PC-9 (cell line): Measurements from ENCODE around the gene SIGLEC11. TPM values are rescaled to one million over a fixed set of nuclear protein-coding genes. Genes with fewer than 3 reads are reported as not detected.
"Not testable (repeated sequence)": the region's sequence is repeated elsewhere in the genome, so short reads cannot be mapped to it uniquely, and the experiment has no call there.

ENCODE experiments used
- BruUV-seq: library from RNA; stranded (reverse); fragments of 400-500 nt; replicated peaks from 2 replicates; lab custom pipeline; 2021; lab: Mats Ljungman, UMichigan
- CTCF ChIA-PET: fragments of 300-600 bp; sonication (Branson Sonifier 250); formaldehyde crosslinking; loops from one replicate; lab custom pipeline; 2022; ENCODE audit warnings: antibody characterized with exemption; lab: Charles Lee
- POLR2A ChIA-PET: fragments of 300-600 bp; sonication (Branson Sonifier 250); formaldehyde crosslinking; loops from one replicate; lab custom pipeline; 2022; ENCODE audit warnings: antibody characterized with exemption; ENCODE audit not compliant: unreplicated experiment; lab: Charles Lee
- DNase-seq, 2 experiments: peaks; one replicate each; pipeline versions ENCODE4 v3.0.0 to v3.0.0-alpha.2; 2015 to 2022; ENCODE audit warnings: mixed read lengths in 1 of 2
- H2AFZ ChIP-seq: fragments of 200-600 bp; sonication (generic); 2 replicates; pipeline ENCODE4 v1.8.1; 2017; ENCODE audit warnings: antibody characterized with exemption
- H3F3A ChIP-seq: fragments of 200-600 bp; sonication (generic); 2 replicates; pipeline ENCODE4 v1.8.1; 2017; ENCODE audit warnings: antibody characterized with exemption, mild to moderate bottlenecking, low read depth; ENCODE audit not compliant: insufficient read depth
- H3K27ac ChIP-seq: fragments of 200-600 bp; sonication (generic); 2 replicates; pipeline ENCODE4 v1.6.1; 2016; ENCODE audit warnings: mixed run types
- H3K27me3 ChIP-seq: fragments of 200-600 bp; sonication (generic); 2 replicates; pipeline ENCODE4 v1.6.1; 2016; ENCODE audit warnings: low read depth, mixed run types; ENCODE audit not compliant: insufficient read depth
- H3K36me3 ChIP-seq: fragments of 200-600 bp; sonication (generic); 2 replicates; pipeline ENCODE4 v1.6.1; 2016; ENCODE audit warnings: low read depth, mixed run types
- H3K4me1 ChIP-seq: fragments of 200-600 bp; sonication (generic); replicated peaks from 2 replicates; pipeline ENCODE4 v1.6.1; 2016; ENCODE audit warnings: mixed run types; ENCODE audit not compliant: insufficient read depth
- H3K4me2 ChIP-seq: fragments of 200-600 bp; sonication (generic); 2 replicates; pipeline ENCODE4 v1.6.1; 2017; ENCODE audit warnings: mixed run types
- H3K4me3 ChIP-seq: fragments of 200-600 bp; sonication (generic); 2 replicates; pipeline ENCODE4 v1.6.1; 2016; ENCODE audit warnings: mixed run types
- H3K79me2 ChIP-seq: fragments of 200-600 bp; sonication (generic); 2 replicates; pipeline ENCODE4 v1.6.1; 2017; ENCODE audit warnings: low read depth, mixed run types
- H3K9me2 ChIP-seq: fragments of 200-600 bp; sonication (generic); 2 replicates; pipeline ENCODE4 v1.8.1; 2017; ENCODE audit warnings: mild to moderate bottlenecking; ENCODE audit not compliant: insufficient read depth
- H3K9me3 ChIP-seq: fragments of 200-600 bp; sonication (generic); 2 replicates; pipeline ENCODE4 v1.8.1; 2016; ENCODE audit warnings: low read depth; ENCODE audit not compliant: insufficient read depth
- H4K20me1 ChIP-seq: fragments of 200-600 bp; sonication (generic); 2 replicates; pipeline ENCODE4 v1.8.1; 2017; ENCODE audit not compliant: insufficient read depth
- EZH2 ChIP-seq: fragments of 200-600 bp; sonication (generic); IDR thresholded peaks from 2 replicates; pipeline ENCODE4 v1.8.0; 2017; ENCODE audit warnings: antibody characterized with exemption, low read depth
- intact Hi-C: fragments of 100-400 bp; cut with micrococcal nuclease; formaldehyde crosslinking; loops from one replicate; pipeline ENCODE4 v1.10.0; 2022; ENCODE audit not compliant: unreplicated experiment
- total RNA-seq: library from RNA; stranded (reverse); gene quantifications from 2 replicates; pipeline ENCODE4 v1.2.3, GENCODE V29; 2021
- TF ChIP-seq, protein P1 (sequence below): fragments of 200-600 bp; sonication (generic); conservative IDR thresholded peaks from 2 replicates; pipeline ENCODE4 v1.6.1; 2017; ENCODE audit warnings: mixed run types, antibody characterized with exemption, mild to moderate bottlenecking, moderate library complexity

The SIGLEC11 gene
- total RNA-seq, 1 experiment from 2014 or later: not detected

DNA sequence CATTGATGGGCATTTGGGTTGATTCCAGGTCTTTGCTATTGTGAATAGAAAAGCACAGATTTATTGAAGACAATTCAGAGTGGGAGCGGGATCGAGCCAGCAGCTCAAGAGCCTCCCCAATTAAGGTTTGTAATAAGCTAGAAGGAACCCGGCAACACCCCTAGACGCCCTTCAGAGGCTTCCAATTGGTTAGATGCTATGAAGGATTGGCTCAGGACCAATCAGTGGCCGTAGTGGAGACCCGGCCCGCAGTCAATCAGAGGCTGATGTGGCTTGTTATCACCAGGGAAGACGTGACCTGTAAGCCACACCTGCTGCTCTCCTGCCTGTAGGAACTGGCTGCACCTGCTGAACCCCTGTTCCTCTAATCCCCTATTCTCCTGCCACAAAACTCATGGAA lies 14.6 kb downstream of the SIGLEC11 start:
- Histone ChIP-seq H3K4me2 (no peak overlapping the region), H3K4me3 (no peak overlapping the region), H3K9me2 (no peaks in the 10 kb centered on the region), H3K4me1 (peaks cover 13% of the 10 kb centered on the region), H3K27ac (no peak overlapping the region), H3K27me3 (peaks cover 11% of the 10 kb centered on the region; the same call in 1 of the 2 replicates), H3K79me2 (no peaks in the 10 kb centered on the region), H4K20me1 (no peaks in the 10 kb centered on the region), H3K9me3 (no peaks in the 10 kb centered on the region), H3K36me3 (no peaks in the 10 kb centered on the region), H3F3A (peaks cover 7% of the 10 kb centered on the region; the same call in 1 of the 2 replicates), H2AFZ (no peak overlapping the region)
- intact Hi-C loops: no loop called here
- no TSS peak for BruUV-seq
- TF ChIP-seq, protein P1, sequence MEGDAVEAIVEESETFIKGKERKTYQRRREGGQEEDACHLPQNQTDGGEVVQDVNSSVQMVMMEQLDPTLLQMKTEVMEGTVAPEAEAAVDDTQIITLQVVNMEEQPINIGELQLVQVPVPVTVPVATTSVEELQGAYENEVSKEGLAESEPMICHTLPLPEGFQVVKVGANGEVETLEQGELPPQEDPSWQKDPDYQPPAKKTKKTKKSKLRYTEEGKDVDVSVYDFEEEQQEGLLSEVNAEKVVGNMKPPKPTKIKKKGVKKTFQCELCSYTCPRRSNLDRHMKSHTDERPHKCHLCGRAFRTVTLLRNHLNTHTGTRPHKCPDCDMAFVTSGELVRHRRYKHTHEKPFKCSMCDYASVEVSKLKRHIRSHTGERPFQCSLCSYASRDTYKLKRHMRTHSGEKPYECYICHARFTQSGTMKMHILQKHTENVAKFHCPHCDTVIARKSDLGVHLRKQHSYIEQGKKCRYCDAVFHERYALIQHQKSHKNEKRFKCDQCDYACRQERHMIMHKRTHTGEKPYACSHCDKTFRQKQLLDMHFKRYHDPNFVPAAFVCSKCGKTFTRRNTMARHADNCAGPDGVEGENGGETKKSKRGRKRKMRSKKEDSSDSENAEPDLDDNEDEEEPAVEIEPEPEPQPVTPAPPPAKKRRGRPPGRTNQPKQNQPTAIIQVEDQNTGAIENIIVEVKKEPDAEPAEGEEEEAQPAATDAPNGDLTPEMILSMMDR: no peak
- no peak for TF ChIP-seq EZH2
- DNase-seq: no peak
- ChIA-PET CTCF (no interaction called here), POLR2A (no interaction called here)

DNA sequence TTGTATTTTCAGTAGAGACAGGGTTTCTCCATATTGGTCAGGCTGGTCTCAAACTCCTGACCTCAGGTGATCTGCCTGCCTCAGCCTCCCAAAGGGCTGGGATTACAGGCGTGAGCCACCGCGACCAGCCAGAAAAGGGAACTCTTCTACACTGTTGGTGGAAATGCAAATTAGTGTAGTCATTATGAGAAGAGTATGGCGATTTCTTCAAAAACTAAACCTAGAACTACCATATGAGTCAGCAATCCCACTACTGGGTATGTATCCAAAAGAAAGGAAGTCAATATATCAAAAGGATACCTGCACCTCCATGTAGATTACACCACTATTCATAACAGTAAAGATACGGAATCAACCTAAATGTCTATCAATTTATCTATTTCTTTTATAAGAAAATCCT lies 16.4 kb downstream of the SIGLEC11 start:
- intact Hi-C loops, H3K9me2 ChIP-seq, CTCF ChIA-PET, DNase-seq, H2AFZ ChIP-seq, BruUV-seq, H3K79me2 ChIP-seq, H3K4me3 ChIP-seq, H3K4me2 ChIP-seq, POLR2A ChIA-PET, H3K27ac ChIP-seq, H3K9me3 ChIP-seq, H3K36me3 ChIP-seq, H4K20me1 ChIP-seq: not testable (repeated sequence)
- Histone ChIP-seq H3K4me1 (peaks cover 13% of the 10 kb centered on the region), H3F3A (peaks cover 12% of the 10 kb centered on the region; the same call in 1 of the 2 replicates), H3K27me3 (peaks cover 11% of the 10 kb centered on the region; the same call in 1 of the 2 replicates)

DNA sequence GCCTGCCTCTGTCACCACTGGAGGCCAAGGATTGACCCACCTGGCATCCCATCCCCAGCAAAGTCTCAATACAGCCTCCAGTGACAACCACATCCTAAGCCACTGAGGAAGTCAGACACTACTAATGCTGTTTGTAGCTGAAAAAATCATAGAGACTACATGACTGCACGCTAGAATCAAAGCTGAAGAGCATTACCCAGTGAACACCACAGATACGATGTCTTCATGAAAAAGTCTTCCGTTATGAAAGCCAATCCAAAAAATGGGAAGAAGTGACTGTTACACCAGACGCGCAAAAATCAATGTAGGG lies 20.5 kb downstream of the SIGLEC11 start:
- ChIA-PET CTCF (no interaction called here), POLR2A (no interaction called here)
- TF ChIP-seq, protein P1: no peak
- TF ChIP-seq EZH2: no peak
- Histone ChIP-seq H3K36me3 (no peaks in the 10 kb centered on the region), H3K4me2 (no peak overlapping the region), H3K27me3 (no peaks in the 10 kb centered on the region), H3K27ac (no peak overlapping the region), H3K79me2 (no peaks in the 10 kb centered on the region), H3K9me3 (no peaks in the 10 kb centered on the region), H3K4me1 (peaks cover 13% of the 10 kb centered on the region), H2AFZ (no peak overlapping the region), H3K9me2 (no peaks in the 10 kb centered on the region), H3K4me3 (no peak overlapping the region), H4K20me1 (peaks cover 6% of the 10 kb centered on the region; the same call in 1 of the 2 replicates), H3F3A (peaks cover 12% of the 10 kb centered on the region; the same call in 1 of the 2 replicates)
- intact Hi-C loops: no loop called here
- DNase-seq: no peak
- no TSS peak for BruUV-seq
